Mucosa of rectum (tissue), 2 donors: ENCODE results near the gene ACSL1.
"Not testable (repeated sequence)": the region's sequence is repeated elsewhere in the genome, so short reads cannot be mapped to it uniquely, and the experiment has no call there.

Experiments used
- H3K27ac ChIP-seq, 2 donors: one replicate each; pipeline ENCODE4 v1.7.0; 2013; ENCODE audit warnings: inconsistent platforms in 2 of 2, low read depth in 2 of 2, low read length in 2 of 2
- H3K27me3 ChIP-seq, 2 donors: one replicate each; pipeline ENCODE4 v1.7.0; 2013; ENCODE audit warnings: low read length in 2 of 2; ENCODE audit not compliant: control insufficient read depth in 2 of 2, insufficient read depth in 2 of 2
- H3K36me3 ChIP-seq, 2 donors: one replicate each; pipeline ENCODE4 v1.7.0; 2013; ENCODE audit warnings: low read length in 2 of 2; ENCODE audit not compliant: control insufficient read depth in 2 of 2, insufficient read depth in 2 of 2
- H3K4me1 ChIP-seq, 2 donors: one replicate each; pipeline ENCODE4 v1.7.0; 2013; ENCODE audit warnings: low read length in 2 of 2, mild to moderate bottlenecking in 1 of 2; ENCODE audit not compliant: control insufficient read depth in 2 of 2, insufficient read depth in 2 of 2
- H3K4me3 ChIP-seq, 2 donors: one replicate each; pipeline ENCODE4 v1.7.0; 2013; ENCODE audit warnings: low read length in 2 of 2
- H3K9ac ChIP-seq, 2 donors: one replicate each; pipeline ENCODE4 v1.7.0; 2013; ENCODE audit warnings: low read length in 2 of 2, low read depth in 1 of 2, mild to moderate bottlenecking in 1 of 2
- H3K9me3 ChIP-seq, 2 donors: one replicate each; pipeline ENCODE4 v1.7.0; 2013; ENCODE audit warnings: low read length in 2 of 2; ENCODE audit not compliant: control insufficient read depth in 2 of 2
- donor health status: healthy.
- donor health status: Normal muscosa, but diverticular disease.

Gene ACSL1

DNA sequence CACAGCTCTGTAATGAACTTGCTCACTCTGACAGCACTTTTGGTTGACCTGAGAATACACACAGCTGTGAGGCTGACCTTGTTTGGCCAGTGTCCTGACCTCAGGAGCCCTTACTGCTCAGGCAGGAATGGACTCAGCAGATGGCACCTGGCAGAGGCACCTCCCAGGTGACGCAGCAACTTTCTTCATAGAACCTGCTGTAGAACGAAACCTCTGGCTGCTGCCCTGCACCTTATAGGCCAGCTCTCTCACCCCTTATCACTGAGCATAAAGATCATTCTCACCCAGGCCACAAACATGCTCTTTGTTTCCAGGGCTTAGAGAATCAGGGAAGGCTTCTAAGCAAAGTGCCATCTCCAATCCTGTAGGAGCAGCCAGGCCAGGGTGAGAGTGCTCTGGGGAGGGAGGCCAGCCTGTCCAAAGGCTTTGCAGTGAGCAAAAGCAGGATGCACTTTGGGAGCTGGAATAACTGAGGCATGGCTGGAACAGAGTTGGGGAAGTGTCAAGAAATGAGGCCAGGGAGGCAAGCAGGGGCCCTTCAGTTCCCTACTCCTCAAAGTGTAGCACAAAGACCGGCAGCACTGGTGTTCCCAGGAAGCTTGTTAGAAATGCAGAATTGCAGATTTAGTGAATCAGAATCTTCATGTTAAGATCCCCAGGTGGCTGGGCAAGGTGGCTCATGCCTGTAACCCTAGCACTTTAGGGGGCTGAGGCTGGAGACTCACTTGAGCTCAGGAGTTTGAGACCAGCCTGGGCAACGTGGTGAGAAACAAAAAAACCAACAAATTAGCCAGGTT, 78.5 kb downstream of the ACSL1 start:
- Histone ChIP-seq H3K27me3 (peaks cover 0 to 2% of the 10 kb centered on the region in 2 donors), H3K27ac (peak overlapping the region; percentile 49 to 65), H3K4me3 (no peak overlapping the region), H3K9ac (peak overlapping the region in 1 of 2 donors; percentile 33), H3K36me3 (no peaks in the 10 kb centered on the region), H3K4me1 (peaks cover 13 to 27% of the 10 kb centered on the region in 2 donors), H3K9me3 (no peaks in the 10 kb centered on the region)

DNA sequence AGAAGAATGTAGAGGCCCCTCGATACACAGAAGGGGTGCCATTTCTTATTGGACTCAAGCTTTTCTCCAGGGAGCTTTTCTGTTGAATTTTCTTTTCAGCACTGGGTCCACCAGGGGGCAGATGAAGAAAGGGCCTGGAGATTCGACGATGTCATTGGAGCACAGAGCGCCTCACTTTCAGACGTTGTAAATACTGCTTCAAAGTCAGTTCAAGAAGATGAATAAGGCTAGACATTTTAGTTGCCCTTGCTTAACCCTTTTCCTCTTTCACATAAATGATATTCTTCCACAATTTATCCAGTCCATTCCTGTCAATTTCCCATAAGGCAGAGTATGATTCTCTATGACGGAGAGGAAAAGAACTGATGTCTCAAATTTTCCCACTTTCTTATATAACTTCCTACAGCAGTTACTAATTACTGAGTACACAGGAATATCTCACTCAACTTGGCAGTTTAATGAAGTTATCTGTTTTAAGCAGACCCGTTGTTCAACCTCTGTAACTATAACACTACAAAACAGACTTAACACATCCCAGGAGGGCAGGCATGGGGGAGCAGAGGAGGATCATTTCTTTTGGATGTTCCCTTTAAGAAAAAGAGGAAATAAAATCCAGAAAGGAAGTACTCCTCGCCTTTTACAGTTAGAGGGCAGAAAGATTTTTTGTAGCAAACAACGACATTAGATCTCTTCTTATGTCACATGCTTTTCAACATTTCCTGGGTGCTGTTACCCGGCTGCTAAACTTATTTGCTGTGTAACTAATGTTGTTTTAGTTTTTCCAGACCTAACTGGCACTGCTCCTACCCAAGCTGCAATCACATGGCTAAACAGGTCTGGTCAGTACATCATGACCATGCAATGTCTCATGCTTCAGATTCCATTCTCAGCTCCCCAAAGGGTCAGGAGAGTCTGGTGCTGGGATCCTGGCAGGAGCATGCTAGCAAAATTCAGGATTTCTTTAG, 79.7 kb downstream of the ACSL1 start:
- H3K9ac ChIP-seq, result peak overlapping the region; percentile 33 to 42
- H3K4me3 ChIP-seq, result peak overlapping the region in 1 of 2 donors; percentile 53
- no peaks in the 10 kb centered on the region for H3K36me3 ChIP-seq
- peak overlapping the region; percentile 49 to 65 for H3K27ac ChIP-seq
- H3K27me3 ChIP-seq, result peaks cover 0 to 2% of the 10 kb centered on the region in 2 donors
- peaks cover 13 to 27% of the 10 kb centered on the region in 2 donors for H3K4me1 ChIP-seq
- H3K9me3 ChIP-seq, result no peaks in the 10 kb centered on the region

DNA sequence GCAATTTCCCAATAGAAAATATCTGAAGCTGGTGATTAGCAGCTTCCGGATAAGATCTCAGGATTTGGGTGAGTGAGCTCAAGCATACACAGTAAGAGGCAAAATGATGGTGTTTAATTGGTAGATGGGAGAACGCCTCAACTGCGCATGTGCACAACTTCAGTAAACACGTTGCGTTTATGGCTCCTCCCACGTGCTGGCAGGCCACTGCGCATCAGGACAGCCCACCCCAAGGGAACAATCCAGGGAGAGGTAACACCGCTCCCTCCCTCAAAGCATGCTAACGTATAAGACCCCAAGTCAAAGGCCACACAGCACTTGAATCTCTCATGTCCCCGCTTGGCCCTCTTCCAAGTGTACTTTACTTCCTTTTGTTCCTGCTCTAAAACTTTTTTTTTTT, 81.5 kb downstream of the ACSL1 start:
- Histone ChIP-seq H3K27me3 (no peaks in the 10 kb centered on the region), H3K36me3 (no peaks in the 10 kb centered on the region), H3K9me3 (no peaks in the 10 kb centered on the region), H3K27ac (no peak overlapping the region), H3K4me1 (peaks cover 13 to 27% of the 10 kb centered on the region in 2 donors), H3K9ac (no peak overlapping the region), H3K4me3 (no peak overlapping the region)

GRCh38 chr4:184743650-184744049, 82.1 kb downstream of the ACSL1 start:
- Histone ChIP-seq H3K36me3 (no peaks in the 10 kb centered on the region), H3K27me3 (no peaks in the 10 kb centered on the region), H3K4me3 (no peak overlapping the region), H3K4me1 (peaks cover 13 to 27% of the 10 kb centered on the region in 2 donors), H3K9me3 (no peaks in the 10 kb centered on the region), H3K9ac (no peak overlapping the region), H3K27ac (no peak overlapping the region)

DNA sequence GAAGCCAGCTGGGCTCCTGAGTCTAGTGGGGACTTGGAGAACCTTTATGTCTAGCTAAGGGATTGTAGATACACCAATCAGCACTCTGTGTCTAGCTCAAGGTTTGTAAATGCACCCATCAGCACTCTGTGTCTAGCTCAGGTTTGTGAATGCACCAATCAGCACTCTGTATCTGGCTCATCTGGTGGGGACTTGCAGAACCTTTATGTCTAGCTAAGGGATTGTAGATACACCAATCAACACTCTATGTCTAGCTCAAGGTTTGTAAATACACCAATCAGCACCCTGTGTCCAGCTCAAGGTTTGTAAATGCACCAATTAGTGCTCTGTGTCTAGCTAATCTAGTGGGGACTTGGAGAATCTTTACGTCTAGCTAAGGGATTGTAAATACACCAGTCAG, 84.1 kb downstream of the ACSL1 start:
- not testable (repeated sequence) for H3K27ac ChIP-seq, H3K27me3 ChIP-seq, H3K9me3 ChIP-seq, H3K9ac ChIP-seq, H3K36me3 ChIP-seq, H3K4me3 ChIP-seq
- peaks cover 9 to 10% of the 10 kb centered on the region in 2 donors for H3K4me1 ChIP-seq

DNA sequence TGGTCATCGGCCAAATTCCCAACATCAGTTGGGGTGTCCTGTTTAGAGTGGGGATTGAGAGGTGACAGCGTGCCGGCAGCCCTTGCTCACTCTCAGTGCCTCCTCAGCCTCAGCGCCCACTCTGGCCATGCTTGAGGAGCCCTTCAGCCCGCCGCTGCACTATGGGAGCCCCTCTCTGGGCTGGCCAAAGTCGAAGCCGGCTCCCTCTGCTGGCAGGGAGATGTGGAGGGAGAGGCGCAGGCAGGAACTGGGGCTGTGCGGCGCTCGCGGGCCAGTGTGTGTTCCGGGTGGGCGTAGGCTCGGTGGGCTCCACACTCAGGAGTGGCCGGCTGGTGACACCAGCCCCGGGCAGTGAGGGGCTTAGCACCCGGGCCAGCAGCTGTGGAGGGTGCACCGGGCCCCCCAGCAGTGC, 84.8 kb downstream of the ACSL1 start:
- H3K4me1 ChIP-seq, result peaks cover 3 to 4% of the 10 kb centered on the region in 2 donors
- no peaks in the 10 kb centered on the region for H3K9me3 ChIP-seq
- no peak overlapping the region for H3K27ac ChIP-seq
- H3K9ac ChIP-seq, result no peak overlapping the region
- H3K36me3 ChIP-seq, result no peaks in the 10 kb centered on the region
- H3K27me3 ChIP-seq, result no peaks in the 10 kb centered on the region
- no peak overlapping the region for H3K4me3 ChIP-seq

DNA sequence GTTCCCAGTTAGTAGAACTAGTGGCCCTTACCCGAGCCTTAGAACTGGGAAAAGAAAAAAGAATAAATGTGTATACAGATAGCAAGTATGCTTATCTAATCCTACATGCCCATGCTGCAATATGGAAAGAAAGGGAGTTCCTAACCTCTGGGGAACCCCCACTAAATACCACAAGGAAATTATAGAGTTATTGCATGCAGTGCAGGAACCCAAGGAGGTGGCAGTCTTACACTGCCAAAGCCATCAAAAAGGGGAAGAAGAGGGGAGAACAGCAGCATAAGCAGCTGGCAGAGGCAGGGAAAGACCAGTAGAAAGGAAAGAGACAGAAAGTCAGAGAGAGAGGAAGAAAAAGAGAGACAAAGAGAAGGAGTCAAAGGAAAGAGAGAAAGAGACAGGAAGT, 86.2 kb downstream of the ACSL1 start:
- not testable (repeated sequence) for H3K27me3 ChIP-seq, H3K27ac ChIP-seq, H3K4me1 ChIP-seq, H3K4me3 ChIP-seq, H3K9ac ChIP-seq, H3K36me3 ChIP-seq, H3K9me3 ChIP-seq

- Histone ChIP-seq H3K4me3 (peak overlapping the region; percentile 88 to 93), H3K9ac (peak overlapping the region; percentile 66 to 77), H3K27ac (no peak overlapping the region)
Measured at GRCh38 chr4:184734758-184735157, 91.0 kb downstream of the ACSL1 start.

GRCh38 chr4:184733654-184734524, 91.9 kb downstream of the ACSL1 start, which contains the start of gene CENPU:
TSS of gene CENPU (minus strand) at chr4:184734096. CDS start at chr4:184734062, 34 bp downstream.
- H3K27ac ChIP-seq, result peak within 1 kb of the TSS; percentile 70 to 72
- H3K36me3 ChIP-seq, result no peaks in the 10 kb centered on the region
- H3K9ac ChIP-seq, result peak within 1 kb of the TSS; percentile 77
- H3K4me3 ChIP-seq, result peak within 1 kb of the TSS; percentile 88 to 93
- no peaks in the 10 kb centered on the region for H3K9me3 ChIP-seq
- H3K27me3 ChIP-seq, result no peaks in the 10 kb centered on the region
- H3K4me1 ChIP-seq, result peaks cover 4 to 5% of the 10 kb centered on the region in 2 donors

More at GRCh38 chr4:184734758-184735157, 91.0 kb downstream of the ACSL1 start:
- Histone ChIP-seq H3K36me3 (no peaks in the 10 kb centered on the region), H3K4me1 (peaks cover 0 to 4% of the 10 kb centered on the region in 2 donors), H3K9me3 (no peaks in the 10 kb centered on the region), H3K27me3 (no peaks in the 10 kb centered on the region)
